Measurements from ENCODE around the gene NDUFB6.

DNA sequence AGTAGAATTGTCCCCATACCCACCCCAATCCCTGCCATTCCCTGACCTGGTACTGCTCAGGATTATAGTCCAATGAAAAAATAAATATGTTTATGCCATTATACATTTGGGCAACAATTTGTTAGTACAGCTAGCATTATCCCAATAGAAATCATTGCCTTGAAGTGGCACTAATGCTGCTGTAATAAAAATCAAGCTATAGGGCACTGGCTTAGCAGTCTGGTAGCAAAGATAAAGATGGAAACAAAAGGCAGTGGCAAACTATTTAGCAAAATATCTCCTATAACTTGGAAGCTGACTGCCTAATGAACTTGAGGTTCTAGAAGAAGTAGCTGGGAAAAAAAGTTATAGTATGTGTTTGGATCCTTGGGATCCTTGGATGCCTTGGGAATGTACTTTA, 18.4 kb downstream of the NDUFB6 start:
- TF ChIP-seq, protein P1, sequence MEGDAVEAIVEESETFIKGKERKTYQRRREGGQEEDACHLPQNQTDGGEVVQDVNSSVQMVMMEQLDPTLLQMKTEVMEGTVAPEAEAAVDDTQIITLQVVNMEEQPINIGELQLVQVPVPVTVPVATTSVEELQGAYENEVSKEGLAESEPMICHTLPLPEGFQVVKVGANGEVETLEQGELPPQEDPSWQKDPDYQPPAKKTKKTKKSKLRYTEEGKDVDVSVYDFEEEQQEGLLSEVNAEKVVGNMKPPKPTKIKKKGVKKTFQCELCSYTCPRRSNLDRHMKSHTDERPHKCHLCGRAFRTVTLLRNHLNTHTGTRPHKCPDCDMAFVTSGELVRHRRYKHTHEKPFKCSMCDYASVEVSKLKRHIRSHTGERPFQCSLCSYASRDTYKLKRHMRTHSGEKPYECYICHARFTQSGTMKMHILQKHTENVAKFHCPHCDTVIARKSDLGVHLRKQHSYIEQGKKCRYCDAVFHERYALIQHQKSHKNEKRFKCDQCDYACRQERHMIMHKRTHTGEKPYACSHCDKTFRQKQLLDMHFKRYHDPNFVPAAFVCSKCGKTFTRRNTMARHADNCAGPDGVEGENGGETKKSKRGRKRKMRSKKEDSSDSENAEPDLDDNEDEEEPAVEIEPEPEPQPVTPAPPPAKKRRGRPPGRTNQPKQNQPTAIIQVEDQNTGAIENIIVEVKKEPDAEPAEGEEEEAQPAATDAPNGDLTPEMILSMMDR (IDR thresholded peaks at IDR 0.05): no peak
- no peak for TF ChIP-seq POLR2A (IDR thresholded peaks at IDR 0.05)
